Ovary (tissue), 3 donors: Measurements from ENCODE around the gene KRT33A.

Source experiments
- EP300 ChIP-seq: sonication (generic); formaldehyde crosslinking; IDR thresholded peaks from one replicate; pipeline ENCODE4 v1.6.1; 2017; ENCODE audit warnings: antibody characterized with exemption
- POLR2A ChIP-seq: fragments of 450-650 bp; IDR thresholded peaks from one replicate; pipeline ENCODE4 v1.6.1; 2017; ENCODE audit warnings: antibody characterized with exemption, mild to moderate bottlenecking, moderate library complexity
- TF ChIP-seq, protein P1 (sequence below), 3 donors: fragments of 450-650 bp in 2 of 3; fragments of 200-600 bp in 1 of 3; IDR thresholded peaks; one replicate each; pipeline versions ENCODE4 v1.5.1 to v1.8.0; 2016 to 2022; ENCODE audit warnings: antibody characterized with exemption in 3 of 3, mild to moderate bottlenecking in 1 of 3
- donor health status: DM: no; HTN: no; CAD: no.

DNA sequence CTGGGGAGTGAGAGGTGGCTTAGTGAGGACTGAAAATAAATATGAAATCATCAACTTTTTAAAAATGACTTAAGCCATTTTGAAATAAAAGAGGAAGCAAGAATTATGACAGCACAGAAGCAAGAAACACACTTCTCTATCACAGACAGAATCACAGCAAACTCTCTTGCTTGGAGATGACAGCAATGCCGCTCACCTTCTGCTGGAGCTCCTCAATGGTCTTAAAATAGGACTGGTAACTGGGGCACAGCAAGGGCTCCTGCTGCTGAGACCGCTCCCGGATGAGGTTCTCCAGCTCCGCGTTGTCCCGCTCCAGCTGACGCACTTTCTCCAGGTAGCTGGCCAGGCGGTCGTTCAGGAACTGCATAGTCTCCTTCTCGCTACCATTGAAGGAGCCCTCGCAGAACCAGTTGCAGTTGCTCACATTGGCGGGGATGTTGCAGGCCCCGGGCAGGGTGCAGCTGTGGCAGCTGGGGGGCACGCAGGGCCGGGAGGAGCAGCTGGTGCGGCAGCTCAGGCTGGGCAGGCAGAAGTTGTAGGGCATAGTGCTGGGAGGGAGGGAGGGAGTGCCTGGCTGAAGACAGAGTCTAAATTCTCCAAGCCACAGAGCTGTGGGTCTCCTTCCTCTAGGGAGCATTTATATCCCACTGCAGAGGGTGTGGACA lies 46.5 kb upstream of the KRT33A start, which contains the start of gene KRT31:
- TF ChIP-seq, protein P1, sequence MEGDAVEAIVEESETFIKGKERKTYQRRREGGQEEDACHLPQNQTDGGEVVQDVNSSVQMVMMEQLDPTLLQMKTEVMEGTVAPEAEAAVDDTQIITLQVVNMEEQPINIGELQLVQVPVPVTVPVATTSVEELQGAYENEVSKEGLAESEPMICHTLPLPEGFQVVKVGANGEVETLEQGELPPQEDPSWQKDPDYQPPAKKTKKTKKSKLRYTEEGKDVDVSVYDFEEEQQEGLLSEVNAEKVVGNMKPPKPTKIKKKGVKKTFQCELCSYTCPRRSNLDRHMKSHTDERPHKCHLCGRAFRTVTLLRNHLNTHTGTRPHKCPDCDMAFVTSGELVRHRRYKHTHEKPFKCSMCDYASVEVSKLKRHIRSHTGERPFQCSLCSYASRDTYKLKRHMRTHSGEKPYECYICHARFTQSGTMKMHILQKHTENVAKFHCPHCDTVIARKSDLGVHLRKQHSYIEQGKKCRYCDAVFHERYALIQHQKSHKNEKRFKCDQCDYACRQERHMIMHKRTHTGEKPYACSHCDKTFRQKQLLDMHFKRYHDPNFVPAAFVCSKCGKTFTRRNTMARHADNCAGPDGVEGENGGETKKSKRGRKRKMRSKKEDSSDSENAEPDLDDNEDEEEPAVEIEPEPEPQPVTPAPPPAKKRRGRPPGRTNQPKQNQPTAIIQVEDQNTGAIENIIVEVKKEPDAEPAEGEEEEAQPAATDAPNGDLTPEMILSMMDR (IDR thresholded peaks at IDR 0.05): no peak
- TF ChIP-seq POLR2A (no peak), EP300 (no peak)
